Measurements from ENCODE around the gene WBP11. TPM values are rescaled to one million over a fixed set of nuclear protein-coding genes. Genes with fewer than 3 reads are reported as not detected.
A peak's percentile ranks its signal among the peaks of the same experiment; 100 is the strongest.

The WBP11 gene
- total RNA-seq, 1 experiment from 2014 or later = 21.4 TPM

- ATAC-seq (no peak), DNase-seq (no peak)
- no TSS peak for BruUV-seq (replicated peaks)
- no peaks in the 10 kb centered on the region for H3K79me2 ChIP-seq (ENCODE audit: low read length)
- H3K9me3 ChIP-seq (ENCODE audit: low read length) = no peaks in the 10 kb centered on the region
- H3K4me3 ChIP-seq (ENCODE audit: low read length) = no peak overlapping the region
- no peak overlapping the region for H2AFZ ChIP-seq (ENCODE audit: low read length)
- no peaks in the 10 kb centered on the region for H3F3A ChIP-seq (ENCODE audit: low read length, unreplicated experiment)
- TF ChIP-seq, protein P1, sequence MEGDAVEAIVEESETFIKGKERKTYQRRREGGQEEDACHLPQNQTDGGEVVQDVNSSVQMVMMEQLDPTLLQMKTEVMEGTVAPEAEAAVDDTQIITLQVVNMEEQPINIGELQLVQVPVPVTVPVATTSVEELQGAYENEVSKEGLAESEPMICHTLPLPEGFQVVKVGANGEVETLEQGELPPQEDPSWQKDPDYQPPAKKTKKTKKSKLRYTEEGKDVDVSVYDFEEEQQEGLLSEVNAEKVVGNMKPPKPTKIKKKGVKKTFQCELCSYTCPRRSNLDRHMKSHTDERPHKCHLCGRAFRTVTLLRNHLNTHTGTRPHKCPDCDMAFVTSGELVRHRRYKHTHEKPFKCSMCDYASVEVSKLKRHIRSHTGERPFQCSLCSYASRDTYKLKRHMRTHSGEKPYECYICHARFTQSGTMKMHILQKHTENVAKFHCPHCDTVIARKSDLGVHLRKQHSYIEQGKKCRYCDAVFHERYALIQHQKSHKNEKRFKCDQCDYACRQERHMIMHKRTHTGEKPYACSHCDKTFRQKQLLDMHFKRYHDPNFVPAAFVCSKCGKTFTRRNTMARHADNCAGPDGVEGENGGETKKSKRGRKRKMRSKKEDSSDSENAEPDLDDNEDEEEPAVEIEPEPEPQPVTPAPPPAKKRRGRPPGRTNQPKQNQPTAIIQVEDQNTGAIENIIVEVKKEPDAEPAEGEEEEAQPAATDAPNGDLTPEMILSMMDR (conservative IDR thresholded peaks at IDR 0.05; ENCODE audit: low read depth, low read length) = no peak
- TF ChIP-seq EZH2 (IDR thresholded peaks at IDR 0.05; ENCODE audit: low read length, unreplicated experiment) = no peak
- no peak for TF ChIP-seq EZH2phosphoT487 (IDR thresholded peaks at IDR 0.05; ENCODE audit: borderline replicate concordance, low read length)
- H3K9me2 ChIP-seq (replicated peaks; ENCODE audit: low read length) = no peaks in the 10 kb centered on the region
- no peaks in the 10 kb centered on the region for H3K36me3 ChIP-seq (ENCODE audit: low read depth, low read length)
- no peak overlapping the region for H3K27ac ChIP-seq (ENCODE audit: low read length)
- H4K20me1 ChIP-seq (ENCODE audit: low read length) = no peaks in the 10 kb centered on the region
- intact Hi-C loops (cut with micrococcal nuclease) = no loop called here
- POLR2A ChIA-PET (ENCODE audit: unreplicated experiment) = no interaction called here
- no peak overlapping the region for H3K9ac ChIP-seq (ENCODE audit: low read length)
- CTCF ChIA-PET = interaction anchor here (0.6 kb wide), 1 partner anchor 363 kb away, joined by 3 read pairs; no protein-coding TSS in a partner anchor
- H3K4me2 ChIP-seq (ENCODE audit: low read length) = no peak overlapping the region
- peaks cover 7% of the 10 kb centered on the region for H3K4me1 ChIP-seq (ENCODE audit: insufficient read depth, low read length)
- no peaks in the 10 kb centered on the region for H3K27me3 ChIP-seq (ENCODE audit: low read length)
Observed at GRCh38 chr12:14850929-14851663, 47.8 kb upstream of the WBP11 start.

- Histone ChIP-seq H3K27me3 (ENCODE audit: low read length) (no peaks in the 10 kb centered on the region), H3F3A (ENCODE audit: low read length, unreplicated experiment) (no peaks in the 10 kb centered on the region), H3K27ac (ENCODE audit: low read length) (no peak overlapping the region), H3K4me2 (ENCODE audit: low read length) (no peak overlapping the region), H3K79me2 (ENCODE audit: low read length) (no peaks in the 10 kb centered on the region), H2AFZ (ENCODE audit: low read length) (no peak overlapping the region), H3K4me3 (ENCODE audit: low read length) (no peak overlapping the region), H4K20me1 (ENCODE audit: low read length) (no peaks in the 10 kb centered on the region), H3K9me3 (ENCODE audit: low read length) (no peaks in the 10 kb centered on the region), H3K9ac (ENCODE audit: low read length) (no peak overlapping the region), H3K9me2 (replicated peaks; ENCODE audit: low read length) (no peaks in the 10 kb centered on the region), H3K4me1 (ENCODE audit: insufficient read depth, low read length) (peaks cover 4% of the 10 kb centered on the region), H3K36me3 (ENCODE audit: low read depth, low read length) (no peaks in the 10 kb centered on the region)
- POLR2A ChIA-PET (ENCODE audit: unreplicated experiment) = no interaction called here
- BruUV-seq (replicated peaks) = no TSS peak
- DNase-seq = peak; percentile 9
- intact Hi-C loops (cut with micrococcal nuclease) = loop anchor here (5.0 kb wide), 1 partner anchor 38 kb away; the partner anchor contains the start of gene MGP
- CTCF ChIA-PET = no interaction called here
- no peak for TF ChIP-seq EZH2phosphoT487 (IDR thresholded peaks at IDR 0.05; ENCODE audit: borderline replicate concordance, low read length)
- TF ChIP-seq EZH2 (IDR thresholded peaks at IDR 0.05; ENCODE audit: low read length, unreplicated experiment) = no peak
- TF ChIP-seq, protein P1 (conservative IDR thresholded peaks at IDR 0.05; ENCODE audit: low read depth, low read length) = no peak
- no peak for ATAC-seq
Observed at GRCh38 chr12:14849661-14850060, 46.4 kb upstream of the WBP11 start.
